ENCODE results near the gene TCF7L1. TPM values are rescaled to one million over a fixed set of nuclear protein-coding genes. Genes with fewer than 3 reads are reported as not detected.

Gene TCF7L1
- total RNA-seq, 4 donors from 2014 or later, result 0.75 to 2.9 (median 1.1) TPM

- Histone ChIP-seq H3K9me3 (no peaks in the 10 kb centered on the region), H3K4me1 (peaks cover 0 to 42% (median 17%) of the 10 kb centered on the region in 4 donors), H3K36me3 (no peaks in the 10 kb centered on the region), H3K27me3 (no peaks in the 10 kb centered on the region), H3K4me3 (peak overlapping the region in 1 of 4 donors; percentile 15), H3K27ac (peak overlapping the region; percentile 30 to 70 (median 57))
- TF ChIP-seq CTCF (IDR thresholded peaks at IDR 0.05), result no peak
- TF ChIP-seq EP300 (IDR thresholded peaks at IDR 0.05; ENCODE audit: low read depth), result no peak
- no peak for TF ChIP-seq POLR2A (IDR thresholded peaks at IDR 0.05)
- TF ChIP-seq POLR2AphosphoS5 (IDR thresholded peaks at IDR 0.05), result no peak
- intact Hi-C loops (cut with DNase I; ENCODE audit: low total_unique reads) (no loop called here), in situ Hi-C loops (cut with MboI; ENCODE audit: low pct_ligation_motif_present in 1 of 4, low pct_unique_long_range_greater_than_20kb in 1 of 4, low sequenced_read_pairs in 3 of 4) (loop anchor here in 2 of 4 donors (25.0 kb wide), 2 partner anchors 139 to 339 kb away; partner anchors contain the start of gene TCF7L1 (in 1 of the 2))
- no peak for DNase-seq
- 76 to 82% methylated on average over 9 of the region's 9 CpGs for WGBS, 2 donors (ENCODE audit: low coverage in 1 of 2)
These were observed 142.9 kb downstream of the TCF7L1 start for GRCh38 chr2:85275984-85276540.

- intact Hi-C loops (cut with DNase I; ENCODE audit: low total_unique reads), result no loop called here
- no peak for TF ChIP-seq POLR2AphosphoS5 (IDR thresholded peaks at IDR 0.05)
- no peak for TF ChIP-seq POLR2A (IDR thresholded peaks at IDR 0.05)
- no peak for TF ChIP-seq CTCF (IDR thresholded peaks at IDR 0.05)
- no peak for TF ChIP-seq EP300 (IDR thresholded peaks at IDR 0.05; ENCODE audit: low read depth)
- H3K4me3 ChIP-seq, result no peak overlapping the region
- in situ Hi-C loops (cut with MboI; ENCODE audit: low pct_ligation_motif_present in 1 of 4, low pct_unique_long_range_greater_than_20kb in 1 of 4, low sequenced_read_pairs in 3 of 4), result loop anchor here in 2 of 4 donors (25.0 kb wide), 2 partner anchors 139 to 339 kb away; partner anchors contain the start of gene TCF7L1 (in 1 of the 2)
- H3K27ac ChIP-seq, result peak overlapping the region; percentile 30 to 70 (median 57)
- no peaks in the 10 kb centered on the region for H3K27me3 ChIP-seq
- WGBS, 2 donors (ENCODE audit: low coverage in 1 of 2), result 71 to 87% methylated on average over 9 to 14 of the region's 14 CpGs
- no peaks in the 10 kb centered on the region for H3K9me3 ChIP-seq
- no peaks in the 10 kb centered on the region for H3K36me3 ChIP-seq
- H3K4me1 ChIP-seq, result peaks cover 0 to 36% (median 14%) of the 10 kb centered on the region in 4 donors
- no peak for DNase-seq
These were observed 143.5 kb downstream of the TCF7L1 start for GRCh38 chr2:85276571-85277118.

- H3K27me3 ChIP-seq, result no peaks in the 10 kb centered on the region
- TF ChIP-seq POLR2AphosphoS5 (IDR thresholded peaks at IDR 0.05) (peak; percentile 60 to 79 (median 76)), EP300 (IDR thresholded peaks at IDR 0.05; ENCODE audit: low read depth) (no peak)
- in situ Hi-C loops (cut with MboI; ENCODE audit: low pct_ligation_motif_present in 1 of 4, low pct_unique_long_range_greater_than_20kb in 1 of 4, low sequenced_read_pairs in 3 of 4), result loop anchor here in 2 of 4 donors (25.0 kb wide), 2 partner anchors 140 to 340 kb away; partner anchors contain the start of gene TCF7L1 (in 1 of the 2)
- H3K27ac ChIP-seq, result peak overlapping the region; percentile 30 to 70 (median 57)
- WGBS, 2 donors (ENCODE audit: low coverage in 1 of 2), result 54 to 94% methylated on average over 3 to 15 of the region's 15 CpGs
- peaks cover 0 to 31% (median 11%) of the 10 kb centered on the region in 4 donors for H3K4me1 ChIP-seq
- intact Hi-C loops (cut with DNase I; ENCODE audit: low total_unique reads), result no loop called here
- no peak overlapping the region for H3K4me3 ChIP-seq
- H3K36me3 ChIP-seq, result no peaks in the 10 kb centered on the region
- no peak for DNase-seq
- H3K9me3 ChIP-seq, result no peaks in the 10 kb centered on the region
These were observed 144.4 kb downstream of the TCF7L1 start for GRCh38 chr2:85277416-85278158.

GRCh38 chr2:85278361-85278760 is 145.2 kb downstream of the TCF7L1 start:
- TF ChIP-seq EP300 (IDR thresholded peaks at IDR 0.05; ENCODE audit: low read depth) (no peak), POLR2AphosphoS5 (IDR thresholded peaks at IDR 0.05) (no peak), CTCF (IDR thresholded peaks at IDR 0.05) (no peak), POLR2A (IDR thresholded peaks at IDR 0.05) (no peak)
- Histone ChIP-seq H3K27ac (peak overlapping the region in 3 of 4 donors; percentile 55 to 70 (median 59)), H3K27me3 (no peaks in the 10 kb centered on the region), H3K4me3 (no peak overlapping the region), H3K4me1 (peaks cover 0 to 24% (median 8%) of the 10 kb centered on the region in 4 donors), H3K36me3 (no peaks in the 10 kb centered on the region), H3K9me3 (no peaks in the 10 kb centered on the region)
- DNase-seq, result no peak
- intact Hi-C loops (cut with DNase I; ENCODE audit: low total_unique reads) (no loop called here), in situ Hi-C loops (cut with MboI; ENCODE audit: low pct_ligation_motif_present in 1 of 4, low pct_unique_long_range_greater_than_20kb in 1 of 4, low sequenced_read_pairs in 3 of 4) (loop anchor here in 2 of 4 donors (25.0 kb wide), 2 partner anchors 141 to 341 kb away; partner anchors contain the start of gene TCF7L1 (in 1 of the 2))
- WGBS, 2 donors (ENCODE audit: low coverage in 1 of 2), result 48 to 62% methylated on average over 2 of the region's 2 CpGs
